HCT116 (cell line): ENCODE measurements around the gene IFT57. TPM values are rescaled to one million over a fixed set of nuclear protein-coding genes. Genes with fewer than 3 reads are reported as not detected.

ENCODE experiments used
- ATAC-seq: fragments of 200-7000 bp; cut with Tn5 transposase; 2 replicates; pipeline ENCODE4 v1.9.1; 2020; ENCODE audit warnings: mild to moderate bottlenecking, moderate library complexity
- BruUV-seq: library from RNA; stranded (reverse); fragments of 400-500 nt; replicated peaks from 2 replicates; lab custom pipeline; 2021; lab: Mats Ljungman, UMichigan
- CTCF ChIA-PET: fragments of 300-600 bp; sonication (Branson Sonifier 250); formaldehyde crosslinking; loops from one replicate; lab custom pipeline; 2021; ENCODE audit warnings: antibody characterized with exemption; lab: Charles Lee
- POLR2A ChIA-PET: fragments of 300-600, 350-600 bp; sonication (Branson Sonifier 250); formaldehyde crosslinking; loops from one replicate; lab custom pipeline; 2021; ENCODE audit warnings: antibody characterized with exemption; lab: Charles Lee
- RAD21 ChIA-PET, 2 experiments: fragments of 300-600 bp; sonication (Branson Sonifier 250); formaldehyde crosslinking; loops; one replicate each; lab custom pipeline; 2023; ENCODE audit warnings: low total read pairs in 2 of 2; ENCODE audit not compliant: uncharacterized antibody in 2 of 2, unreplicated experiment in 2 of 2, low non-redundant PET in 1 of 2; lab: Charles Lee
- DNase-seq: peaks from one replicate; pipeline ENCODE4 v3.0.0-alpha.2; 2010; ENCODE audit warnings: low read depth, low spot score
- H2AFZ ChIP-seq: fragments of 200-600 bp; shearing (Covaris generic), sonication (generic); 2 replicates; pipeline ENCODE4 v1.6.1; 2017; ENCODE audit warnings: low read depth, mixed run types, mixed read lengths, antibody characterized with exemption, low read length; ENCODE audit not compliant: poor library complexity, severe bottlenecking
- H3K27ac ChIP-seq: 2 replicates; pipeline ENCODE4 v1.5.1; 2012; ENCODE audit warnings: low read depth, low read length
- H3K27me3 ChIP-seq: fragments of 200-600 bp; sonication (generic); 2 replicates; pipeline ENCODE4 v1.6.1; 2016; ENCODE audit warnings: mixed run types, low read length, mixed read lengths; ENCODE audit not compliant: insufficient read depth
- H3K36me3 ChIP-seq, 2 experiments: fragments of 200-500 bp in 1 of 2; fragments of 200-600 bp in 1 of 2; sonication (Bioruptor generic) in 1 of 2; sonication (generic) in 1 of 2; 2 replicates each; pipeline versions ENCODE4 v1.5.1 to v1.6.1; 2014 to 2016; ENCODE audit warnings: low read length in 2 of 2, inconsistent platforms in 1 of 2, mixed read lengths in 1 of 2, mixed run types in 1 of 2; ENCODE audit not compliant: insufficient read depth in 2 of 2, control insufficient read depth in 1 of 2
- H3K4me1 ChIP-seq, 2 experiments: fragments of 200-600 bp in 1 of 2; sonication (generic) in 1 of 2; 2 replicates each; pipeline versions ENCODE4 v1.5.1 to v1.6.1; 2012 to 2017; ENCODE audit warnings: low read length in 2 of 2, inconsistent platforms in 1 of 2, mild to moderate bottlenecking in 1 of 2, mixed read lengths in 1 of 2, mixed run types in 1 of 2, moderate library complexity in 1 of 2; ENCODE audit not compliant: insufficient read depth in 2 of 2, control insufficient read depth in 1 of 2
- H3K4me2 ChIP-seq: fragments of 200-600 bp; sonication (generic); 2 replicates; pipeline ENCODE4 v1.6.1; 2017; ENCODE audit warnings: mixed run types, low read length, mixed read lengths
- H3K4me3 ChIP-seq, 2 experiments: fragments of 200-600 bp in 1 of 2; sonication (generic) in 1 of 2; replicated peaks in 1 of 2; 2 replicates each; pipeline ENCODE4 v1.5.1; 2011 to 2016; ENCODE audit warnings: low read length in 2 of 2, control low read depth in 1 of 2, low read depth in 1 of 2, mild to moderate bottlenecking in 1 of 2, mixed read lengths in 1 of 2, mixed run types in 1 of 2
- H3K79me2 ChIP-seq: fragments of 200-600 bp; sonication (generic); 2 replicates; pipeline ENCODE4 v1.6.1; 2017; ENCODE audit warnings: mild to moderate bottlenecking, mixed run types, low read length, moderate library complexity, mixed read lengths; ENCODE audit not compliant: insufficient read depth
- H3K9ac ChIP-seq: fragments of 200-600 bp; sonication (generic); 2 replicates; pipeline ENCODE4 v1.6.1; 2016; ENCODE audit warnings: low read length, mixed read lengths
- H3K9me2 ChIP-seq: fragments of 200-600 bp; sonication (generic), shearing (Covaris generic); 2 replicates; pipeline ENCODE4 v1.6.1; 2017; ENCODE audit warnings: mixed run types, mild to moderate bottlenecking, moderate library complexity; ENCODE audit not compliant: insufficient read depth
- H3K9me3 ChIP-seq, 2 experiments: fragments of 200-500 bp in 1 of 2; fragments of 200-600 bp in 1 of 2; sonication (Bioruptor generic) in 1 of 2; sonication (generic) in 1 of 2; 2 replicates each; pipeline ENCODE4 v1.6.1; 2014 to 2017; ENCODE audit warnings: low read length in 2 of 2, mixed read lengths in 2 of 2, inconsistent platforms in 1 of 2, low read depth in 1 of 2, mild to moderate bottlenecking in 1 of 2, mixed run types in 1 of 2, moderate library complexity in 1 of 2; ENCODE audit not compliant: control insufficient read depth in 1 of 2, insufficient read depth in 1 of 2
- H4K20me1 ChIP-seq: fragments of 200-600 bp; sonication (generic), shearing (Covaris generic); 2 replicates; pipeline ENCODE4 v1.6.1; 2017; ENCODE audit warnings: mixed run types, mild to moderate bottlenecking, moderate library complexity; ENCODE audit not compliant: insufficient read depth
- EGR1 ChIP-seq: IDR thresholded peaks from 2 replicates; pipeline ENCODE4 v1.6.1; 2012; ENCODE audit warnings: low read depth
- ELF1 ChIP-seq: IDR thresholded peaks from 2 replicates; pipeline ENCODE4 v1.6.1; 2012; ENCODE audit warnings: low read depth, borderline replicate concordance
- EZH2 ChIP-seq: fragments of 200-600 bp; sonication (generic); IDR thresholded peaks from 2 replicates; pipeline ENCODE4 v1.6.1; 2017; ENCODE audit warnings: antibody characterized with exemption, mixed run types
- FOSL1 ChIP-seq: IDR thresholded peaks from 2 replicates; pipeline ENCODE4 v1.6.1; 2012; ENCODE audit warnings: low read depth
- JUND ChIP-seq: IDR thresholded peaks from 2 replicates; pipeline ENCODE4 v1.6.1; 2012
- POLR2A ChIP-seq: IDR thresholded peaks from 2 replicates; pipeline ENCODE4 v1.7.0; 2011; ENCODE audit warnings: borderline replicate concordance; ENCODE audit not compliant: insufficient read depth, insufficient read length; ENCODE audit errors: extremely low read depth
- RAD21 ChIP-seq: IDR thresholded peaks from 2 replicates; pipeline ENCODE4 v1.6.1; 2012; ENCODE audit warnings: low read depth, mild to moderate bottlenecking
- REST ChIP-seq: IDR thresholded peaks from 2 replicates; pipeline ENCODE4 v1.6.1; 2012; ENCODE audit warnings: low read depth
- SIN3A ChIP-seq: IDR thresholded peaks from 2 replicates; pipeline ENCODE4 v1.6.1; 2012; ENCODE audit warnings: low read depth
- SP1 ChIP-seq: IDR thresholded peaks from 2 replicates; pipeline ENCODE4 v1.6.1; 2012; ENCODE audit warnings: low read depth
- YY1 ChIP-seq: IDR thresholded peaks from 2 replicates; pipeline ENCODE4 v1.6.1; 2011; ENCODE audit warnings: low read length, low read depth, moderate library complexity, mild to moderate bottlenecking; ENCODE audit not compliant: insufficient replicate concordance; ENCODE audit errors: extremely low read depth
- ZBTB33 ChIP-seq: IDR thresholded peaks from 2 replicates; pipeline ENCODE4 v1.6.1; 2011; ENCODE audit warnings: mild to moderate bottlenecking, low read length, moderate library complexity; ENCODE audit not compliant: insufficient replicate concordance; ENCODE audit errors: extremely low read depth
- ZFX ChIP-seq: fragments of 450-650 bp; IDR thresholded peaks from 2 replicates; pipeline ENCODE4 v1.6.1; 2017
- intact Hi-C: fragments of 100-400 bp; cut with micrococcal nuclease; formaldehyde crosslinking; loops from 2 replicates; pipeline ENCODE4 v1.10.0; 2022
- total RNA-seq: library from RNA; stranded (reverse); gene quantifications from one replicate; pipeline ENCODE4 v1.2.1, GENCODE V29; 2021; ENCODE audit not compliant: unreplicated experiment
- TF ChIP-seq, protein P1 (sequence below): IDR thresholded peaks from 2 replicates; pipeline ENCODE4 v1.6.1; 2012

The IFT57 gene
- total RNA-seq, 1 experiment from 2014 or later, result 38.4 TPM

- DNase-seq, result no peak
- BruUV-seq, result no TSS peak
- Histone ChIP-seq H3K4me3 (no peak overlapping the region), H3K4me1 (no peaks in the 10 kb centered on the region), H3K27me3 (no peaks in the 10 kb centered on the region), H2AFZ (no peak overlapping the region), H3K9me2 (no peaks in the 10 kb centered on the region), H3K9me3 (no peaks in the 10 kb centered on the region), H3K9ac (no peak overlapping the region), H3K4me2 (no peak overlapping the region), H3K27ac (no peak overlapping the region), H3K36me3 (no peaks in the 10 kb centered on the region), H3K79me2 (no peaks in the 10 kb centered on the region), H4K20me1 (no peaks in the 10 kb centered on the region)
- no peak for ATAC-seq
- intact Hi-C loops, result no loop called here
- CTCF ChIA-PET, result no interaction called here
- POLR2A ChIA-PET, result no interaction called here
- RAD21 ChIA-PET, result no interaction called here
- TF ChIP-seq POLR2A, result no peak
- no peak for TF ChIP-seq REST
- TF ChIP-seq ZFX, result no peak
- no peak for TF ChIP-seq EZH2
- TF ChIP-seq YY1, result no peak
- TF ChIP-seq RAD21, result no peak
- TF ChIP-seq, all 23 proteins: peak for 0
Measured at GRCh38 chr3:108178676-108179075, 43.5 kb downstream of the IFT57 start.

GRCh38 chr3:108177536-108177935 is 44.7 kb downstream of the IFT57 start:
- Histone ChIP-seq H3K27ac (no peak overlapping the region), H3K79me2 (no peaks in the 10 kb centered on the region), H3K4me3 (no peak overlapping the region), H3K9me3 (no peaks in the 10 kb centered on the region), H3K4me1 (no peaks in the 10 kb centered on the region), H4K20me1 (no peaks in the 10 kb centered on the region), H3K27me3 (no peaks in the 10 kb centered on the region), H3K9me2 (no peaks in the 10 kb centered on the region), H3K4me2 (no peak overlapping the region), H3K36me3 (no peaks in the 10 kb centered on the region)
- BruUV-seq, result no TSS peak
- intact Hi-C loops, result no loop called here
- no peak for DNase-seq
- POLR2A ChIA-PET, result no interaction called here
- ATAC-seq, result no peak
- TF ChIP-seq ELF1 (no peak), YY1 (no peak), EGR1 (no peak), ZBTB33 (no peak), SP1 (no peak), RAD21 (no peak), SIN3A (no peak), FOSL1 (no peak), ZFX (no peak), JUND (no peak)
- TF ChIP-seq, protein P1, sequence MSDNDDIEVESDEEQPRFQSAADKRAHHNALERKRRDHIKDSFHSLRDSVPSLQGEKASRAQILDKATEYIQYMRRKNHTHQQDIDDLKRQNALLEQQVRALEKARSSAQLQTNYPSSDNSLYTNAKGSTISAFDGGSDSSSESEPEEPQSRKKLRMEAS, result no peak
- TF ChIP-seq, all 23 proteins: peak for 0
- ChIA-PET RAD21 (no interaction called here), CTCF (no interaction called here)
- H2AFZ ChIP-seq, result no peak overlapping the region
- H3K9ac ChIP-seq, result no peak overlapping the region
